Measurements from ENCODE around the gene DUOX1.

DUOX1 gene

DNA sequence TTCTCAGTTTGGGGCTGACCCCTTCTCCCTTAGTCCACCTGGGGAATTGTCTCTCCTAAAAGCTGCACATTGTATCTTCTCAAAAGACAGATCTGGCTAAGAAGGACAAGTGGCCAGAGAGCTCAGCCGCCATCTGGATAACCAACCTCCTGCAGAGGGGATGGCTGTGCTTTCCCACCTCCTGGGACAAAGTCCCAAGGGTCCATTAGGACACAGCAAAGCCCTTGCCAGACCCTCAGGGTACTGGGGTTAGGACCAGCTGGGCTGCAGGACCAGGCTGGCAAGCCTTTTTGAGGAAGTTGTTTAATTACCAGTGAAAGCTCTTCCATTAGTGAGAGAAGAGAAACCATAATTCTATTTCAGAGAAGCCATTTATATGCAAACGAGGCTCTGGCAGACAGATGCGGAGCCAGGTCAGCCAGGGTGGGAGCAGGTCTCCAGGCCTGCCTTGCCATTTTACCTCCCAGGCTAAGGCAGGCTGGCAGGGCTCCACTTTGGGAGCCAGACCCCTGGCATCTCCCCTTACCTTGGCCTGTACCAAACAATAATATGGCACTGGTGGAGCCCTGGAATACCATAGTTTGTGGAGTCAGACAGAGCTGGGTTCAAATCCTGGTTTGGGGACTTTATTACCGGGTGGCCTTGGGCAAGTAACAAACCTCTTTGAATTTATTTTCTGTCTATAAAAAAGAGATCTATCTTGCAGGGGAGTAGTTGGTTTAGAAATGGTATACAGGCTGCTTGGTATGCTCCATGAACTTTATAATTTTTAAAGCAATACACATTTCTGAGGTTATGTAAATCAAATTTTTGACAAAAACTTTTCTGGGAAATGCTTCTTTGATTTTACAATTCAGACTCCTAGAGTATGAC lies 40.0 kb downstream of the DUOX1 start:
- no peak for DNase-seq (ENCODE audit: low read depth in 1 of 2, low spot score in 1 of 2)
- Histone ChIP-seq H3K27ac (replicated peaks) (no peak overlapping the region), H3K4me3 (replicated peaks; ENCODE audit: insufficient read depth, low read length) (no peak overlapping the region), H3K27me3 (ENCODE audit: insufficient read depth, poor library complexity, severe bottlenecking) (no peaks in the 10 kb centered on the region)
- no peak for TF ChIP-seq GABPA (IDR thresholded peaks at IDR 0.05; ENCODE audit: low read depth)
- no peak for TF ChIP-seq REST (IDR thresholded peaks at IDR 0.05; ENCODE audit: insufficient replicate concordance, low read depth)
- TF ChIP-seq, protein P1, sequence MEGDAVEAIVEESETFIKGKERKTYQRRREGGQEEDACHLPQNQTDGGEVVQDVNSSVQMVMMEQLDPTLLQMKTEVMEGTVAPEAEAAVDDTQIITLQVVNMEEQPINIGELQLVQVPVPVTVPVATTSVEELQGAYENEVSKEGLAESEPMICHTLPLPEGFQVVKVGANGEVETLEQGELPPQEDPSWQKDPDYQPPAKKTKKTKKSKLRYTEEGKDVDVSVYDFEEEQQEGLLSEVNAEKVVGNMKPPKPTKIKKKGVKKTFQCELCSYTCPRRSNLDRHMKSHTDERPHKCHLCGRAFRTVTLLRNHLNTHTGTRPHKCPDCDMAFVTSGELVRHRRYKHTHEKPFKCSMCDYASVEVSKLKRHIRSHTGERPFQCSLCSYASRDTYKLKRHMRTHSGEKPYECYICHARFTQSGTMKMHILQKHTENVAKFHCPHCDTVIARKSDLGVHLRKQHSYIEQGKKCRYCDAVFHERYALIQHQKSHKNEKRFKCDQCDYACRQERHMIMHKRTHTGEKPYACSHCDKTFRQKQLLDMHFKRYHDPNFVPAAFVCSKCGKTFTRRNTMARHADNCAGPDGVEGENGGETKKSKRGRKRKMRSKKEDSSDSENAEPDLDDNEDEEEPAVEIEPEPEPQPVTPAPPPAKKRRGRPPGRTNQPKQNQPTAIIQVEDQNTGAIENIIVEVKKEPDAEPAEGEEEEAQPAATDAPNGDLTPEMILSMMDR (IDR thresholded peaks at IDR 0.05; ENCODE audit: insufficient read depth, low read length): no peak
- TF ChIP-seq POLR2AphosphoS5 (IDR thresholded peaks at IDR 0.05; ENCODE audit: low read depth): no peak
- TF ChIP-seq SPI1 (IDR thresholded peaks at IDR 0.05; ENCODE audit: borderline replicate concordance, low read depth): no peak

DNA sequence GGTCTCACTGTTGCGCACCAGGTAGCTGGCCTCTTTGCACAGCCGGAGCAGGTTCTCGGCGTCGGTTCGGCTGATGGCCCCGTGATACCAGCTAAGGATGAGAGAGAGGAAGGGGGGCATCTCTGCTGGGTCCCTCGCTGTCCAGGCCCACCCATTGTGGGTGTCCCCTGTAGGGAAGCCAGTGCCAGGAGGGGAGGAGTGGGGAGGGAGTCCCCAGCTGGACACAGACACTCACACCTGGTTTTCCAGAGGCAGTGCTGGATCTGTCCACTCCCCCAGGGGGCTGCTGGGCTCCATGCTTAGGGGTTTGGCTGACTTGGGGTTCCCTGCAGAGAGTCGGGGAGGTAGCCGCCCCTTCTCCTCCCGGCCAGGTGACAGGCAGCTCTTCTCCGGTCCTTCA lies 42.1 kb downstream of the DUOX1 start:
- Histone ChIP-seq H3K4me3 (replicated peaks; ENCODE audit: insufficient read depth, low read length) (no peak overlapping the region), H3K27me3 (ENCODE audit: insufficient read depth, poor library complexity, severe bottlenecking) (no peaks in the 10 kb centered on the region), H3K27ac (replicated peaks) (no peak overlapping the region)
- TF ChIP-seq POLR2AphosphoS5 (IDR thresholded peaks at IDR 0.05; ENCODE audit: low read depth): no peak
- DNase-seq (ENCODE audit: low read depth in 1 of 2, low spot score in 1 of 2): no peak

DNA sequence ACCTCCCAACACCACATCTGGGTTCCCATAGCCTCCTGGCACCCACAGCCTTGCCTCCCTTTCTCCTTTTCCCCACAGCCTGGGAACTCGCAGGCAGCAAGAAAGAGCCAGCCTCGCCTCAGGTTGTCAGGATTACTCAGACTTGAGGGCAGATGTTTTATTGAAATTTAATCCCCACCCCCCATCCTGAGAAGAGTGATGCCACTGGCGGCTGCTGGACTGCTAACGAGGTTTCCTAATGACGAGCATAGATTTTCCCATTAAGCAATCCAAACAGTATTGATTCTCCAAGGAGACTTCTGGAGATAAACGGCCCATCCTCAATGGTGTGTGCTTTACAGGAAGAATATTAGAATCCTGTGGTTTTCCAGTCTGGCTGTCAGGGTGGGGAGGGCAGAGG lies 44.3 kb downstream of the DUOX1 start:
- DNase-seq (ENCODE audit: low read depth in 1 of 2, low spot score in 1 of 2): no peak
- Histone ChIP-seq H3K27ac (replicated peaks) (no peak overlapping the region), H3K4me3 (replicated peaks; ENCODE audit: insufficient read depth, low read length) (no peak overlapping the region), H3K27me3 (ENCODE audit: insufficient read depth, poor library complexity, severe bottlenecking) (no peaks in the 10 kb centered on the region)
- TF ChIP-seq REST (IDR thresholded peaks at IDR 0.05; ENCODE audit: insufficient replicate concordance, low read depth) (no peak), POLR2AphosphoS5 (IDR thresholded peaks at IDR 0.05; ENCODE audit: low read depth) (no peak), GABPA (IDR thresholded peaks at IDR 0.05; ENCODE audit: low read depth) (no peak), SPI1 (IDR thresholded peaks at IDR 0.05; ENCODE audit: borderline replicate concordance, low read depth) (no peak)
- TF ChIP-seq, protein P1 (IDR thresholded peaks at IDR 0.05; ENCODE audit: insufficient read depth, low read length): no peak

DNA sequence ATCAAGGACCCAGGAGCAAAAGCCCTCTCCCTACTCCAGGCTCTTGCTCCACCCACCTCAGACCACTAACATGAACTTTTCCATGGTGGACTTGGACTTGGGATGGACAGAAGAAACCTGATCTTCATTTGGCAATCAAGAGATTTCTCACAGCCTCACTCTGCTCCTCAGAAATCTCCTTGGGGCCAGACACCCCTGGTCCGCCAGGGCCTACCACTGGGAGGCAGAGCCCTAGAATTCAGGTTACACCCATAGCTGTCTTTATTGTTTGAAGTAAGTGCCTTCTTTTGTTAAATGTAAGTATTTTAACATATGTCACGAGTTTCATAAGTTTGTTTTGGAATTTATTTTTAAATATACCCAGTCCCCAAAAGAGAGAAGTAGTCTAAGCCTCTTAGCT lies 44.8 kb downstream of the DUOX1 start:
- no peak overlapping the region for H3K27ac ChIP-seq (replicated peaks)
- TF ChIP-seq, protein P1 (IDR thresholded peaks at IDR 0.05; ENCODE audit: insufficient read depth, low read length): no peak
- no peak for TF ChIP-seq GABPA (IDR thresholded peaks at IDR 0.05; ENCODE audit: low read depth)
- no peak for TF ChIP-seq REST (IDR thresholded peaks at IDR 0.05; ENCODE audit: insufficient replicate concordance, low read depth)
- no peak for TF ChIP-seq POLR2AphosphoS5 (IDR thresholded peaks at IDR 0.05; ENCODE audit: low read depth)
- no peak for TF ChIP-seq SPI1 (IDR thresholded peaks at IDR 0.05; ENCODE audit: borderline replicate concordance, low read depth)
- H3K27me3 ChIP-seq (ENCODE audit: insufficient read depth, poor library complexity, severe bottlenecking): no peaks in the 10 kb centered on the region
- no peak overlapping the region for H3K4me3 ChIP-seq (replicated peaks; ENCODE audit: insufficient read depth, low read length)
- DNase-seq (ENCODE audit: low read depth in 1 of 2, low spot score in 1 of 2): no peak
